B cell (primary cell): ENCODE measurements around the gene PCDHGB5. TPM values are rescaled to one million over a fixed set of nuclear protein-coding genes. Genes with fewer than 3 reads are reported as not detected.

ENCODE experiments used
- ATAC-seq: fragments of 200-7000 bp; cut with Tn5 transposase; one replicate; pipeline ENCODE4 v1.10.0; 2021; ENCODE audit warnings: low read depth, mild to moderate bottlenecking, moderate number of reproducible peaks, moderate library complexity
- CTCF ChIA-PET: fragments of 350-600 bp; sonication (Branson Sonifier 250); formaldehyde crosslinking; loops from one replicate; lab custom pipeline; 2021; ENCODE audit warnings: antibody characterized with exemption, inconsistent platforms; lab: Charles Lee
- POLR2A ChIA-PET: fragments of 350-600 bp; sonication (Branson Sonifier 250); formaldehyde crosslinking; loops from one replicate; lab custom pipeline; 2021; ENCODE audit warnings: antibody characterized with exemption; lab: Charles Lee
- DNase-seq: peaks from one replicate; pipeline ENCODE4 v3.0.0; 2013
- H2AFZ ChIP-seq: 2 replicates; pipeline ENCODE4 v1.6.1; 2012; ENCODE audit warnings: mild to moderate bottlenecking, low read depth, low read length; ENCODE audit not compliant: insufficient read depth, poor library complexity, severe bottlenecking
- H3K27ac ChIP-seq, 2 donors: 1 replicate in 1 of 2; 2 replicates in 1 of 2; pipeline ENCODE4 v1.5.1; 2012 to 2013; ENCODE audit warnings: low read length in 2 of 2, mild to moderate bottlenecking in 2 of 2, moderate library complexity in 1 of 2
- H3K27me3 ChIP-seq, 4 experiments: fragments of 200-600 bp in 1 of 4; sonication (generic) in 1 of 4; replicated peaks in 1 of 4; 1 replicate in 2 of 4; 2 replicates in 2 of 4; pipeline versions ENCODE4 v1.6.1 to v1.7.0; 2013 to 2016; ENCODE audit warnings: low read length in 3 of 4, mild to moderate bottlenecking in 2 of 4, mixed read lengths in 1 of 4, moderate library complexity in 1 of 4; ENCODE audit not compliant: insufficient read depth in 4 of 4, control insufficient read depth in 3 of 4; ENCODE audit errors: control extremely low read depth in 1 of 4
- H3K36me3 ChIP-seq, 2 experiments: replicated peaks in 1 of 2; 1 replicate in 1 of 2; 2 replicates in 1 of 2; pipeline versions ENCODE4 v1.6.1 to v1.7.1; 2013; ENCODE audit warnings: low read length in 1 of 2; ENCODE audit not compliant: insufficient read depth in 2 of 2, control insufficient read depth in 1 of 2; ENCODE audit errors: control extremely low read depth in 1 of 2, extremely low read depth in 1 of 2
- H3K4me1 ChIP-seq, 2 donors: fragments of 200-600 bp in 1 of 2; sonication (generic) in 1 of 2; 1 replicate in 1 of 2; 2 replicates in 1 of 2; pipeline versions ENCODE4 v1.5.1 to v1.6.1; 2013 to 2017; ENCODE audit warnings: low read length in 2 of 2; ENCODE audit not compliant: control insufficient read depth in 2 of 2, insufficient read depth in 2 of 2
- H3K4me2 ChIP-seq: replicated peaks from 2 replicates; pipeline ENCODE3; 2012; ENCODE audit warnings: mild to moderate bottlenecking, low read depth, low read length; ENCODE audit not compliant: poor library complexity, severe bottlenecking
- H3K4me3 ChIP-seq, 5 experiments: fragments of 200-600 bp in 1 of 5; sonication (generic) in 1 of 5; 1 replicate in 3 of 5; 2 replicates in 2 of 5; pipeline versions ENCODE4 v1.5.1 to v1.7.0; 2011 to 2016; ENCODE audit warnings: low read length in 4 of 5, mild to moderate bottlenecking in 4 of 5, low read depth in 2 of 5, control low read depth in 1 of 5, moderate library complexity in 1 of 5; ENCODE audit not compliant: insufficient read depth in 1 of 5; ENCODE audit errors: control extremely low read depth in 1 of 5, extremely low read depth in 1 of 5
- H3K79me2 ChIP-seq: fragments of 200-600 bp; sonication (generic); one replicate; pipeline ENCODE4 v1.6.0; 2016; ENCODE audit warnings: low read length; ENCODE audit not compliant: control insufficient read depth, insufficient read depth
- H3K9ac ChIP-seq: fragments of 200-600 bp; sonication (generic); 2 replicates; pipeline ENCODE4 v1.6.1; 2017; ENCODE audit warnings: mild to moderate bottlenecking, low read length, moderate library complexity
- H3K9me3 ChIP-seq, 3 donors: one replicate each; pipeline versions ENCODE4 v1.6.1 to v1.7.1; 2013; ENCODE audit warnings: low read length in 2 of 3; ENCODE audit not compliant: control insufficient read depth in 2 of 3, insufficient read depth in 1 of 3; ENCODE audit errors: control extremely low read depth in 1 of 3
- H4K20me1 ChIP-seq: 2 replicates; pipeline ENCODE4 v1.6.0; 2012; ENCODE audit warnings: mild to moderate bottlenecking, low read length; ENCODE audit not compliant: insufficient read depth, control insufficient read depth, poor library complexity, severe bottlenecking
- H3K27ac Mint-ChIP-seq: one replicate; pipeline ENCODE4 v1.8.0; 2021; ENCODE audit warnings: mixed read lengths
- H3K27me3 Mint-ChIP-seq: one replicate; pipeline ENCODE4 v1.8.0; 2021; ENCODE audit warnings: mixed read lengths
- H3K4me1 Mint-ChIP-seq: one replicate; pipeline ENCODE4 v1.8.0; 2021; ENCODE audit warnings: mixed read lengths
- H3K4me3 Mint-ChIP-seq: one replicate; pipeline ENCODE4 v1.8.0; 2021; ENCODE audit warnings: mixed read lengths
- H3K9me3 Mint-ChIP-seq: one replicate; pipeline ENCODE4 v1.8.0; 2022; ENCODE audit warnings: mixed read lengths; ENCODE audit not compliant: insufficient read depth
- CTCF ChIP-seq: fragments of 200-600 bp; IDR thresholded peaks from one replicate; pipeline ENCODE4 v1.8.0; 2022; ENCODE audit warnings: antibody characterized with exemption, mild to moderate bottlenecking
- EZH2 ChIP-seq: IDR thresholded peaks from 2 replicates; pipeline ENCODE4 v1.6.1; 2012; ENCODE audit warnings: borderline replicate concordance, low read depth, mild to moderate bottlenecking, moderate library complexity, low read length; ENCODE audit not compliant: insufficient read depth, poor library complexity, severe bottlenecking
- WGBS: methylation state at CpG from one replicate; pipeline ENCODE4 v1.1.5; 2013; ENCODE audit warnings: missing lambda C conversion rate; ENCODE audit not compliant: insufficient coverage; 5-methylcytosine and 5-hydroxymethylcytosine counted together
- intact Hi-C: fragments of 100-400 bp; cut with micrococcal nuclease; formaldehyde crosslinking; loops from one replicate; pipeline ENCODE4 v1.10.0; 2022
- polyA plus RNA-seq: library from polyadenylated mRNA; depleted of rRNA; stranded (reverse); fragments of >200 nt; gene quantifications from 2 replicates; pipeline ENCODE4 v1.2.3, GENCODE V29; 2012
- total RNA-seq, 2 donors: library from RNA; stranded (reverse); fragments of 120-200 nt in 1 of 2; gene quantifications; 1 replicate in 1 of 2; 2 replicates in 1 of 2; pipeline versions ENCODE4 v1.2.3 to v1.2.4, GENCODE V29; 2013 to 2022

The PCDHGB5 gene
- total and polyA plus RNA-seq, 2 donors (not counting 1 experiment from before 2014, with no cell fraction given): 0.37 to 2.5 TPM

DNA sequence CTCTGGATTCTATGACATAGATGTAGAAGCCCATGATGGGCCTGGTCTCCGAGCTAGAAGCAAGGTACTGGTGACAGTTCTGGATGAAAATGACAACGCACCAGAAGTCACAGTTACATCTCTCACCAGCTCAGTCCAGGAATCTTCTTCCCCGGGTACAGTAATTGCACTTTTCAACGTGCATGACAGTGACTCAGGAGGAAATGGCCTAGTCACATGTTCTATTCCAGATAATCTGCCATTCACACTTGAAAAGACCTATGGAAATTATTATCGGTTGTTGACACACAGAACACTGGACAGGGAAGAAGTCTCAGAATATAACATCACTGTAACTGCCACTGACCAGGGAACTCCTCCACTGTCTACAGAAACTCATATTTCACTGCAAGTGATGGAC lies 41.6 kb upstream of the PCDHGB5 start:
- peaks cover 4 to 49% (median 30%) of the 10 kb centered on the region in 3 donors for H3K9me3 ChIP-seq
- Mint-ChIP-seq H3K4me3 (no peak overlapping the region), H3K27ac (no peak overlapping the region), H3K9me3 (peaks cover 9% of the 10 kb centered on the region), H3K4me1 (peaks cover 2% of the 10 kb centered on the region), H3K27me3 (peaks cover 55% of the 10 kb centered on the region)
- TF ChIP-seq CTCF (no peak), EZH2 (no peak)
- POLR2A ChIA-PET: no interaction called here
- CTCF ChIA-PET: interaction anchor here (1.6 kb wide), 1 partner anchor 201 kb away, joined by 4 read pairs; no protein-coding TSS in a partner anchor
- H3K4me3 ChIP-seq: no peak overlapping the region
- H3K4me1 ChIP-seq: no peaks in the 10 kb centered on the region
- H3K36me3 ChIP-seq: no peaks in the 10 kb centered on the region
- DNase-seq (no peak), ATAC-seq (no peak)
- no peak overlapping the region for H2AFZ ChIP-seq
- H3K9ac ChIP-seq: no peak overlapping the region
- H4K20me1 ChIP-seq: no peaks in the 10 kb centered on the region
- intact Hi-C loops: no loop called here
- H3K79me2 ChIP-seq: no peaks in the 10 kb centered on the region
- WGBS: 47% methylated on average over 2 of the region's 5 CpGs
- no peak overlapping the region for H3K27ac ChIP-seq
- H3K27me3 ChIP-seq: peaks cover 0 to 58% (median 32%) of the 10 kb centered on the region in 4 experiments
- no peak overlapping the region for H3K4me2 ChIP-seq

GRCh38 chr5:141356950-141357349 lies 40.8 kb upstream of the PCDHGB5 start:
- Histone ChIP-seq H3K4me1 (no peaks in the 10 kb centered on the region), H4K20me1 (no peaks in the 10 kb centered on the region), H3K9me3 (peaks cover 4 to 50% (median 28%) of the 10 kb centered on the region in 3 donors), H3K27ac (no peak overlapping the region), H2AFZ (no peak overlapping the region), H3K79me2 (no peaks in the 10 kb centered on the region), H3K27me3 (peaks cover 0 to 57% (median 30%) of the 10 kb centered on the region in 4 experiments), H3K36me3 (no peaks in the 10 kb centered on the region), H3K4me3 (no peak overlapping the region), H3K9ac (no peak overlapping the region), H3K4me2 (no peak overlapping the region)
- intact Hi-C loops: no loop called here
- DNase-seq: no peak
- no peak for TF ChIP-seq EZH2
- TF ChIP-seq CTCF: no peak
- Mint-ChIP-seq H3K27me3 (peaks cover 55% of the 10 kb centered on the region), H3K9me3 (peaks cover 9% of the 10 kb centered on the region), H3K27ac (no peak overlapping the region), H3K4me3 (no peak overlapping the region), H3K4me1 (peaks cover 2% of the 10 kb centered on the region)
- ChIA-PET POLR2A (no interaction called here), CTCF (no interaction called here)
- WGBS: 54% methylated on average over 19 of the region's 19 CpGs
- ATAC-seq: no peak
